IMR-90 (cell line): ENCODE measurements around the gene BAD. TPM values are rescaled to one million over a fixed set of nuclear protein-coding genes. Genes with fewer than 3 reads are reported as not detected.

Experiments
- ATAC-seq: fragments of 200-7000 bp; cut with Tn5 transposase; 2 replicates; pipeline ENCODE4 v1.9.1; 2020; ENCODE audit warnings: low read depth, mild to moderate bottlenecking, moderate library complexity
- BruUV-seq: library from RNA; stranded (reverse); fragments of 400-500 nt; replicated peaks from 2 replicates; lab custom pipeline; 2021; lab: Mats Ljungman, UMichigan
- CTCF ChIA-PET: fragments of 300-600 bp; formaldehyde crosslinking; extraction: SDS; loops from one replicate; lab custom pipeline; 2021; ENCODE audit warnings: antibody characterized with exemption; lab: Yijun Ruan, JAX
- POLR2A ChIA-PET: fragments of 300-600 bp; sonication (Branson Sonifier 250); formaldehyde crosslinking; loops from one replicate; lab custom pipeline; 2022; ENCODE audit warnings: antibody characterized with exemption; ENCODE audit not compliant: unreplicated experiment; lab: Charles Lee
- DNase-seq: peaks from one replicate; pipeline ENCODE4 v3.0.0; 2013
- H2AFZ ChIP-seq: replicated peaks from 2 replicates; pipeline ENCODE3; 2013; ENCODE audit warnings: low read length, mild to moderate bottlenecking; ENCODE audit not compliant: poor library complexity
- H2AK5ac ChIP-seq: 2 replicates; pipeline ENCODE4 v1.6.1; 2013; ENCODE audit warnings: low read depth, low read length, inconsistent platforms
- H2AK9ac ChIP-seq: replicated peaks from 2 replicates; pipeline ENCODE3; 2013; ENCODE audit warnings: mild to moderate bottlenecking, low read depth, low read length, moderate library complexity; ENCODE audit not compliant: poor library complexity
- H2BK120ac ChIP-seq: 2 replicates; pipeline ENCODE4 v1.6.1; 2013; ENCODE audit warnings: low read depth, low read length, inconsistent platforms
- H2BK15ac ChIP-seq: 3 replicates; pipeline ENCODE4 v1.6.1; 2013; ENCODE audit warnings: low read depth, low read length, inconsistent platforms
- H2BK20ac ChIP-seq: 2 replicates; pipeline ENCODE4 v1.6.1; 2013; ENCODE audit warnings: low read depth, mild to moderate bottlenecking, inconsistent platforms, low read length, moderate library complexity
- H2BK5ac ChIP-seq: 2 replicates; pipeline ENCODE4 v1.6.1; 2013; ENCODE audit warnings: mild to moderate bottlenecking, low read depth, low read length, inconsistent platforms; ENCODE audit not compliant: poor library complexity, severe bottlenecking
- H3K14ac ChIP-seq: replicated peaks from 2 replicates; pipeline ENCODE4 v1.6.1; 2013; ENCODE audit warnings: low read depth, low read length, inconsistent platforms
- H3K18ac ChIP-seq: 2 replicates; pipeline ENCODE4 v1.6.1; 2013; ENCODE audit warnings: low read depth, low read length, control low read depth
- H3K23ac ChIP-seq: 2 replicates; pipeline ENCODE4 v1.6.1; 2013; ENCODE audit warnings: low read depth, low read length, inconsistent platforms
- H3K27ac ChIP-seq: 2 replicates; pipeline ENCODE4 v1.5.1; 2013; ENCODE audit warnings: mild to moderate bottlenecking, control low read depth, low read length; ENCODE audit not compliant: insufficient read depth
- H3K27me3 ChIP-seq: 2 replicates; pipeline ENCODE4 v1.6.1; 2013; ENCODE audit warnings: low read length; ENCODE audit not compliant: control insufficient read depth, insufficient read depth
- H3K36me3 ChIP-seq: 2 replicates; pipeline ENCODE4 v1.6.1; 2013; ENCODE audit warnings: low read length, mixed read lengths; ENCODE audit not compliant: control insufficient read depth, insufficient read depth
- H3K4ac ChIP-seq: 2 replicates; pipeline ENCODE4 v1.6.1; 2013; ENCODE audit warnings: low read depth, low read length, inconsistent platforms
- H3K4me1 ChIP-seq: 2 replicates; pipeline ENCODE4 v1.6.1; 2013; ENCODE audit warnings: low read length, mixed read lengths; ENCODE audit not compliant: control insufficient read depth, insufficient read depth
- H3K4me2 ChIP-seq: 2 replicates; pipeline ENCODE4 v1.6.1; 2013; ENCODE audit warnings: low read depth, mild to moderate bottlenecking, control low read depth, low read length, moderate library complexity
- H3K4me3 ChIP-seq: 2 replicates; pipeline ENCODE4 v1.5.1; 2013; ENCODE audit warnings: low read depth, mild to moderate bottlenecking, control low read depth, low read length, moderate library complexity; ENCODE audit not compliant: insufficient read depth
- H3K56ac ChIP-seq: 2 replicates; pipeline ENCODE4 v1.6.1; 2013; ENCODE audit warnings: low read length, inconsistent platforms; ENCODE audit not compliant: insufficient read depth; ENCODE audit errors: extremely low read depth
- H3K79me1 ChIP-seq, 2 experiments: 2 replicates each; pipeline ENCODE4 v1.6.1; 2013; ENCODE audit warnings: low read length in 2 of 2, inconsistent platforms in 1 of 2, low read depth in 1 of 2
- H3K9ac ChIP-seq: 2 replicates; pipeline ENCODE4 v1.6.1; 2013; ENCODE audit warnings: low read depth, low read length, control low read depth
- H3K9me1 ChIP-seq: 2 replicates; pipeline ENCODE4 v1.6.1; 2013; ENCODE audit warnings: low read length, inconsistent platforms; ENCODE audit not compliant: insufficient read depth
- H3K9me3 ChIP-seq: 2 replicates; pipeline ENCODE4 v1.6.1; 2013; ENCODE audit warnings: low read length; ENCODE audit not compliant: control insufficient read depth, insufficient read depth
- H4K20me1 ChIP-seq: 2 replicates; pipeline ENCODE4 v1.6.1; 2013; ENCODE audit warnings: low read length, inconsistent platforms; ENCODE audit not compliant: insufficient read depth
- H4K5ac ChIP-seq: 2 replicates; pipeline ENCODE4 v1.6.1; 2013; ENCODE audit warnings: mild to moderate bottlenecking, low read depth, low read length, control low read depth
- H4K8ac ChIP-seq, 2 experiments: 2 replicates each; pipeline ENCODE4 v1.6.1; 2013; ENCODE audit warnings: low read depth in 2 of 2, low read length in 2 of 2, control low read depth in 1 of 2, inconsistent platforms in 1 of 2
- H4K91ac ChIP-seq: 2 replicates; pipeline ENCODE4 v1.6.1; 2013; ENCODE audit warnings: low read depth, low read length, inconsistent platforms; ENCODE audit not compliant: insufficient read depth
- BHLHE40 ChIP-seq: fragments of 150-350 bp; IDR thresholded peaks from 2 replicates; pipeline ENCODE4 v1.6.1; 2016; ENCODE audit warnings: mild to moderate bottlenecking, low read depth, low read length
- CEBPB ChIP-seq: IDR thresholded peaks from 2 replicates; pipeline ENCODE4 v1.6.1; 2012; ENCODE audit warnings: low read depth, low read length, improper control_type of control experiment
- CHD1 ChIP-seq: IDR thresholded peaks from 2 replicates; pipeline ENCODE4 v1.6.1; 2012; ENCODE audit warnings: low read depth, low read length, improper control_type of control experiment
- FOS ChIP-seq: fragments of 150-350 bp; IDR thresholded peaks from 2 replicates; pipeline ENCODE4 v1.6.1; 2016; ENCODE audit warnings: low read depth, low read length
- MAFK ChIP-seq: IDR thresholded peaks from 2 replicates; pipeline ENCODE4 v1.6.1; 2012; ENCODE audit warnings: low read depth, low read length, improper control_type of control experiment
- MAZ ChIP-seq: IDR thresholded peaks from 2 replicates; pipeline ENCODE4 v1.6.1; 2012; ENCODE audit warnings: low read depth, mild to moderate bottlenecking, low read length, improper control_type of control experiment, moderate library complexity, borderline replicate concordance
- MXI1 ChIP-seq: IDR thresholded peaks from 2 replicates; pipeline ENCODE4 v1.6.1; 2012; ENCODE audit warnings: low read depth, mild to moderate bottlenecking, low read length, moderate library complexity, borderline replicate concordance
- NFE2L2 ChIP-seq: fragments of 150-350 bp; IDR thresholded peaks from 2 replicates; pipeline ENCODE4 v1.6.1; 2016; ENCODE audit warnings: low read depth, mild to moderate bottlenecking, low read length
- POLR2A ChIP-seq: IDR thresholded peaks from 2 replicates; pipeline ENCODE4 v1.6.1; 2012; ENCODE audit warnings: mild to moderate bottlenecking, low read depth, low read length
- RAD21 ChIP-seq: IDR thresholded peaks from 2 replicates; pipeline ENCODE4 v1.6.1; 2012; ENCODE audit warnings: low read length, improper control_type of control experiment
- RCOR1 ChIP-seq: IDR thresholded peaks from 2 replicates; pipeline ENCODE4 v1.6.1; 2012; ENCODE audit warnings: mild to moderate bottlenecking, low read length, improper control_type of control experiment; ENCODE audit not compliant: insufficient replicate concordance
- RFX5 ChIP-seq: IDR thresholded peaks from 2 replicates; pipeline ENCODE4 v1.8.0; 2012; ENCODE audit warnings: low read depth, mild to moderate bottlenecking, low read length, moderate library complexity
- SMC3 ChIP-seq: fragments of 150-350 bp; IDR thresholded peaks from 2 replicates; pipeline ENCODE4 v1.6.1; 2016; ENCODE audit warnings: low read depth, mild to moderate bottlenecking, antibody characterized with exemption, low read length, moderate library complexity
- WGBS, 2 experiments: methylation state at CpG; one replicate each; pipeline versions ENCODE4 v1.1.5 to v1.1.7; 2013; ENCODE audit warnings: missing lambda C conversion rate in 2 of 2; ENCODE audit not compliant: insufficient read length in 1 of 2; ENCODE audit errors: extremely low coverage in 2 of 2; 5-methylcytosine and 5-hydroxymethylcytosine counted together
- dilution Hi-C: fragments of 300-500 bp; cut with HindIII; formaldehyde crosslinking; loops from one replicate; pipeline ENCODE4 v1.14.3; 2018; ENCODE audit warnings: low sequenced_read_pairs; ENCODE audit not compliant: unreplicated experiment
- in situ Hi-C: fragments of 300-500 bp; cut with MboI; formaldehyde crosslinking; loops from 3 replicates; pipeline ENCODE4 v1.14.3; 2019; ENCODE audit warnings: low sequenced_read_pairs, inconsistent platforms, mixed read lengths
- intact Hi-C: fragments of 100-400 bp; cut with micrococcal nuclease; formaldehyde crosslinking; loops from 2 replicates; pipeline ENCODE4 v1.10.0; 2022
- polyA plus RNA-seq, 3 experiments: library from polyadenylated mRNA; depleted of rRNA; stranded (reverse); fragments of >200 nt; gene quantifications; 2 replicates each; pipeline ENCODE4 v1.2.3, GENCODE V29; 2012; ENCODE audit warnings: low replicate concordance in 1 of 3
- total RNA-seq: library from RNA; depleted of rRNA; stranded (reverse); fragments of >200 nt; gene quantifications from 2 replicates; pipeline ENCODE4 v1.2.3, GENCODE V29; 2012
- TF ChIP-seq, protein P1 (sequence below): conservative IDR thresholded peaks from 2 replicates; pipeline ENCODE4 v1.5.1; 2012; ENCODE audit warnings: mild to moderate bottlenecking, low read depth, low read length, improper control_type of control experiment
- TF ChIP-seq, protein P2 (sequence below): fragments of 150-350 bp; IDR thresholded peaks from 2 replicates; pipeline ENCODE4 v1.6.1; 2017; ENCODE audit warnings: mild to moderate bottlenecking, antibody characterized with exemption, low read length, low read depth

Gene BAD
- total and polyA plus RNA-seq, 2 of the 4 experiments (the other 2 are of a cell fraction) = 30.3 to 68.0 TPM

DNA sequence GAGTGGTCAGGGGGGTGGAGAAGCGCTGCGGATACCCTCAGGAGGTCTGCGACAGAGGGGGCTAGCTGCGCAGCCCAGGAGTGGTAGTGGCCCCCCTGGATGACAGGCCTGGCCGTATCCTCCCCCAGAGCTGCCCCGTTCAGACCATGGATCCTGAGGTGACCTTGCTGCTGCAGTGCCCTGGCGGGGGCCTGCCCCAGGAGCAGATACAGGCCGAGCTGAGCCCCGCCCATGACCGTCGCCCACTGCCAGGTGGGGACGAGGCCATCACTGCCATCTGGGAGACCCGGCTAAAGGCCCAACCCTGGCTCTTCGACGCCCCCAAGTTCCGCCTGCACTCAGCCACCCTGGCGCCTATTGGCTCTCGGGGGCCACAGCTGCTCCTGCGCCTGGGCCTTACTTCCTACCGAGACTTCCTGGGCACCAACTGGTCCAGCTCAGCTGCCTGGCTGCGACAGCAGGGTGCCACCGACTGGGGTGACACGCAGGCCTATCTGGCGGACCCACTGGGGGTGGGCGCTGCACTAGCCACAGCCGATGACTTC, 57.9 kb downstream of the BAD start:
- H3K79me1 ChIP-seq = peaks cover 26 to 67% of the 10 kb centered on the region in 2 experiments
- H3K9me1 ChIP-seq = peaks cover 19% of the 10 kb centered on the region
- peak overlapping the region; percentile 62 for H2BK5ac ChIP-seq
- peak overlapping the region; percentile 86 to 97 for H4K8ac ChIP-seq
- H2BK15ac ChIP-seq = no peak overlapping the region
- CTCF ChIA-PET = interaction anchor here (0.6 to 0.9 kb wide), 2 partner anchors 35 to 74 kb away, joined by 3 read pairs; no protein-coding TSS in a partner anchor
- TSS peak; percentile 56 for BruUV-seq
- POLR2A ChIA-PET = interaction anchor here (0.5 kb wide), 1 partner anchor 74 kb away, joined by 3 read pairs; no protein-coding TSS in a partner anchor
- no peaks in the 10 kb centered on the region for H3K27me3 ChIP-seq
- H3K4me3 ChIP-seq = peak overlapping the region; percentile 95
- H2AK9ac ChIP-seq = peak overlapping the region; percentile 99
- H3K9ac ChIP-seq = peak overlapping the region; percentile 62
- H3K14ac ChIP-seq = peak overlapping the region; percentile 90
- H2BK120ac ChIP-seq = peak overlapping the region; percentile 19; the same call in 1 of the 2 replicates
- ATAC-seq (peak; percentile 19), DNase-seq (no peak)
- peak overlapping the region; percentile 92 for H3K4ac ChIP-seq
- peak overlapping the region; percentile 73 for H3K56ac ChIP-seq
- dilution Hi-C loops = no loop called here
- intact Hi-C loops = no loop called here
- no peaks in the 10 kb centered on the region; the same call in 1 of the 2 replicates for H4K20me1 ChIP-seq
- H2AK5ac ChIP-seq = peak overlapping the region; percentile 94
- in situ Hi-C loops = no loop called here
- H3K27ac ChIP-seq = peak overlapping the region; percentile 54
- peak overlapping the region; percentile 68 for H3K23ac ChIP-seq
- peak overlapping the region; percentile 99 for H2AFZ ChIP-seq
- peak overlapping the region; percentile 94 for H4K91ac ChIP-seq
- no peaks in the 10 kb centered on the region for H3K9me3 ChIP-seq
- WGBS, 2 experiments = 0% methylated on average over 5 of the region's 26 CpGs; no CpG with 5 or more reads in 1 of the 2 experiments
- H3K36me3 ChIP-seq = peaks cover 5% of the 10 kb centered on the region
- H2BK20ac ChIP-seq = no peak overlapping the region
- peaks cover 20% of the 10 kb centered on the region for H3K4me1 ChIP-seq
- peak overlapping the region; percentile 58 for H4K5ac ChIP-seq
- no peak overlapping the region; the same call in 1 of the 2 replicates for H3K18ac ChIP-seq
- H3K4me2 ChIP-seq = peak overlapping the region; percentile 94
- TF ChIP-seq CEBPB (no peak), FOS (no peak), MAZ (no peak), RAD21 (no peak), MXI1 (no peak), RFX5 (no peak), POLR2A (no peak), MAFK (no peak), CHD1 (no peak), SMC3 (no peak), RCOR1 (no peak), BHLHE40 (no peak), NFE2L2 (no peak)
- TF ChIP-seq, protein P1, sequence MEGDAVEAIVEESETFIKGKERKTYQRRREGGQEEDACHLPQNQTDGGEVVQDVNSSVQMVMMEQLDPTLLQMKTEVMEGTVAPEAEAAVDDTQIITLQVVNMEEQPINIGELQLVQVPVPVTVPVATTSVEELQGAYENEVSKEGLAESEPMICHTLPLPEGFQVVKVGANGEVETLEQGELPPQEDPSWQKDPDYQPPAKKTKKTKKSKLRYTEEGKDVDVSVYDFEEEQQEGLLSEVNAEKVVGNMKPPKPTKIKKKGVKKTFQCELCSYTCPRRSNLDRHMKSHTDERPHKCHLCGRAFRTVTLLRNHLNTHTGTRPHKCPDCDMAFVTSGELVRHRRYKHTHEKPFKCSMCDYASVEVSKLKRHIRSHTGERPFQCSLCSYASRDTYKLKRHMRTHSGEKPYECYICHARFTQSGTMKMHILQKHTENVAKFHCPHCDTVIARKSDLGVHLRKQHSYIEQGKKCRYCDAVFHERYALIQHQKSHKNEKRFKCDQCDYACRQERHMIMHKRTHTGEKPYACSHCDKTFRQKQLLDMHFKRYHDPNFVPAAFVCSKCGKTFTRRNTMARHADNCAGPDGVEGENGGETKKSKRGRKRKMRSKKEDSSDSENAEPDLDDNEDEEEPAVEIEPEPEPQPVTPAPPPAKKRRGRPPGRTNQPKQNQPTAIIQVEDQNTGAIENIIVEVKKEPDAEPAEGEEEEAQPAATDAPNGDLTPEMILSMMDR = no peak
- TF ChIP-seq, protein P2, sequence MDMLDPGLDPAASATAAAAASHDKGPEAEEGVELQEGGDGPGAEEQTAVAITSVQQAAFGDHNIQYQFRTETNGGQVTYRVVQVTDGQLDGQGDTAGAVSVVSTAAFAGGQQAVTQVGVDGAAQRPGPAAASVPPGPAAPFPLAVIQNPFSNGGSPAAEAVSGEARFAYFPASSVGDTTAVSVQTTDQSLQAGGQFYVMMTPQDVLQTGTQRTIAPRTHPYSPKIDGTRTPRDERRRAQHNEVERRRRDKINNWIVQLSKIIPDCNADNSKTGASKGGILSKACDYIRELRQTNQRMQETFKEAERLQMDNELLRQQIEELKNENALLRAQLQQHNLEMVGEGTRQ = no peak
